K562 (cell line): Measurements from ENCODE around the gene BPIFB6. TPM values are rescaled to one million over a fixed set of nuclear protein-coding genes. Genes with fewer than 3 reads are reported as not detected.

Source experiments
- ATAC-seq: fragments of 200-7000 bp; cut with Tn5 transposase; 3 replicates; pipeline ENCODE4 v1.9.1; 2020; ENCODE audit warnings: moderate library complexity
- BruUV-seq: library from RNA; stranded (reverse); fragments of 400-500 nt; replicated peaks from 2 replicates; lab custom pipeline; 2021; lab: Mats Ljungman, UMichigan
- CTCF ChIA-PET: fragments of 300-600 bp; formaldehyde crosslinking; extraction: SDS; loops from one replicate; lab custom pipeline; 2021; ENCODE audit warnings: low intra/inter-chr PET ratio; lab: Yijun Ruan, JAX
- POLR2A ChIA-PET: fragments of 300-600, 350-650 bp; sonication (Branson Sonifier 250); formaldehyde crosslinking; extraction: SDS; loops from one replicate; lab custom pipeline; 2021; ENCODE audit warnings: antibody characterized with exemption, inconsistent platforms; lab: Yijun Ruan, JAX
- DNase-seq, 4 experiments: peaks; one replicate each; pipeline versions ENCODE4 v3.0.0 to v3.0.0-alpha.2; 2011 to 2018; ENCODE audit warnings: low spot score in 3 of 4, mixed read lengths in 3 of 4; ENCODE audit errors: extremely low read depth in 1 of 4
- FAIRE-seq: peaks from 2 replicates; lab custom pipeline; 2011; peaks lifted over from hg19 to GRCh38; lab: Jason Lieb, UNC
- H2AFZ ChIP-seq: 2 replicates; pipeline ENCODE4 v1.6.0; 2011; ENCODE audit warnings: low read depth, low read length, control low read depth, inconsistent platforms
- H3K27ac ChIP-seq: fragments of 200-600 bp; 3 replicates; pipeline ENCODE4 v1.8.0; 2011; ENCODE audit warnings: low read depth, mild to moderate bottlenecking, control low read depth, inconsistent platforms, low read length, moderate library complexity, mixed read lengths; ENCODE audit errors: extremely low read depth
- H3K27me3 ChIP-seq, 2 experiments: fragments of 300-600 bp in 1 of 2; 2 replicates in 1 of 2; 3 replicates in 1 of 2; pipeline versions ENCODE4 v1.6.0 to v1.8.0; 2011; ENCODE audit warnings: inconsistent platforms in 2 of 2, low read length in 2 of 2, mild to moderate bottlenecking in 1 of 2, mixed read lengths in 1 of 2, moderate library complexity in 1 of 2; ENCODE audit not compliant: control insufficient read depth in 2 of 2, insufficient read depth in 2 of 2
- H3K36me3 ChIP-seq: fragments of 300-600 bp; 3 replicates; pipeline ENCODE4 v1.8.0; 2011; ENCODE audit warnings: mild to moderate bottlenecking, low read length, inconsistent platforms; ENCODE audit not compliant: control insufficient read depth, insufficient read depth
- H3K4me1 ChIP-seq, 2 experiments: fragments of 200-600 bp in 1 of 2; replicated peaks in 1 of 2; 2 replicates in 1 of 2; 3 replicates in 1 of 2; pipeline versions ENCODE4 v1.5.1 to v1.8.0; 2011; ENCODE audit warnings: inconsistent platforms in 2 of 2, low read length in 2 of 2, mild to moderate bottlenecking in 1 of 2, mixed read lengths in 1 of 2, moderate library complexity in 1 of 2; ENCODE audit not compliant: control insufficient read depth in 2 of 2, insufficient read depth in 2 of 2
- H3K4me2 ChIP-seq: 2 replicates; pipeline ENCODE4 v1.6.1; 2011; ENCODE audit warnings: low read length, control low read depth, inconsistent platforms, mixed read lengths; ENCODE audit not compliant: insufficient read depth
- H3K4me3 ChIP-seq: fragments of 200-600 bp; sonication (generic), shearing (Covaris generic); 2 replicates; pipeline ENCODE4 v1.5.1; 2016; ENCODE audit warnings: control low read depth, inconsistent platforms
- H3K79me2 ChIP-seq: fragments of 200-600 bp; 3 replicates; pipeline ENCODE4 v1.8.0; 2011; ENCODE audit warnings: low read length, inconsistent platforms; ENCODE audit not compliant: control insufficient read depth, insufficient read depth
- H3K9ac ChIP-seq, 2 experiments: 2 replicates each; pipeline versions ENCODE4 v1.6.0 to v1.6.1; 2011; ENCODE audit warnings: low read depth in 2 of 2, low read length in 2 of 2, control low read depth in 1 of 2, inconsistent platforms in 1 of 2, mild to moderate bottlenecking in 1 of 2, mixed read lengths in 1 of 2; ENCODE audit not compliant: insufficient read depth in 1 of 2
- H3K9me1 ChIP-seq: one replicate; pipeline ENCODE4 v1.6.0; 2011; ENCODE audit warnings: inconsistent platforms, mild to moderate bottlenecking, low read length, moderate library complexity; ENCODE audit not compliant: control insufficient read depth, insufficient read depth
- H3K9me3 ChIP-seq: replicated peaks from 2 replicates; pipeline ENCODE4 v1.5.1; 2011; ENCODE audit warnings: low read depth, low read length, inconsistent platforms; ENCODE audit not compliant: control insufficient read depth, insufficient read depth
- H4K20me1 ChIP-seq: replicated peaks from 2 replicates; pipeline ENCODE4 v1.6.1; 2011; ENCODE audit warnings: low read length, inconsistent platforms, mixed read lengths; ENCODE audit not compliant: control insufficient read depth, insufficient read depth
- ARID1B ChIP-seq: fragments of 450-650 bp; IDR thresholded peaks from 2 replicates; pipeline ENCODE4 v1.6.1; 2016; ENCODE audit warnings: antibody characterized with exemption, mild to moderate bottlenecking, inconsistent platforms
- CBFA2T2 ChIP-seq: fragments of 450-650 bp; conservative IDR thresholded peaks from 2 replicates; pipeline ENCODE4 v1.6.1; 2017; ENCODE audit warnings: mild to moderate bottlenecking
- CBFB ChIP-seq: sonication (generic); formaldehyde crosslinking; IDR thresholded peaks from 2 replicates; pipeline ENCODE4 v1.4.0; 2020; ENCODE audit warnings: mild to moderate bottlenecking, missing genetic modification reagents
- CC2D1A ChIP-seq: fragments of 450-650 bp; IDR thresholded peaks from 2 replicates; pipeline ENCODE4 v1.6.1; 2017; ENCODE audit warnings: mild to moderate bottlenecking
- CHCHD3 ChIP-seq: fragments of 250-450 bp; sonication (Bioruptor Pico); IDR thresholded peaks from 2 replicates; pipeline ENCODE4 v2.1.2; 2022; ENCODE audit warnings: mild to moderate bottlenecking
- CREM ChIP-seq: IDR thresholded peaks from 2 replicates; pipeline ENCODE4 v1.6.1; 2014; ENCODE audit warnings: antibody characterized with exemption, low read depth
- GMEB1 ChIP-seq: fragments of 250-450 bp; sonication (Bioruptor Pico); IDR thresholded peaks from 2 replicates; pipeline ENCODE4 v1.4.0; 2020; ENCODE audit warnings: mild to moderate bottlenecking
- HDAC6 ChIP-seq: IDR thresholded peaks from 2 replicates; pipeline ENCODE4 v1.6.1; 2012; ENCODE audit warnings: low read depth, mild to moderate bottlenecking, control low read depth, inconsistent platforms, low read length, moderate library complexity
- JUND ChIP-seq, 2 experiments: IDR thresholded peaks; 2 replicates in 1 of 2; 3 replicates in 1 of 2; pipeline ENCODE4 v1.6.1; 2011; ENCODE audit warnings: borderline replicate concordance in 2 of 2, low read depth in 2 of 2, low read length in 2 of 2, improper control_type of control experiment in 1 of 2, missing biosample characterization in 1 of 2, missing genetic modification characterization in 1 of 2, missing genetic modification reagents in 1 of 2
- LARP7 ChIP-seq: fragments of 450-650 bp; IDR thresholded peaks from 2 replicates; pipeline ENCODE4 v1.6.1; 2016
- MAX ChIP-seq: sonication (generic); formaldehyde crosslinking; IDR thresholded peaks from 2 replicates; pipeline ENCODE4 v1.9.0; 2022; ENCODE audit warnings: mild to moderate bottlenecking, missing genetic modification reagents
- NR1H2 ChIP-seq: sonication (generic); formaldehyde crosslinking; IDR thresholded peaks from 2 replicates; pipeline ENCODE4 v1.4.0; 2020; ENCODE audit warnings: mild to moderate bottlenecking, missing genetic modification reagents
- NR2C1 ChIP-seq, 2 experiments: fragments of 450-650 bp; IDR thresholded peaks; 2 replicates each; pipeline ENCODE4 v1.6.1; 2017; ENCODE audit warnings: mild to moderate bottlenecking in 2 of 2, antibody characterized with exemption in 1 of 2, inconsistent platforms in 1 of 2, missing compliant biosample characterization in 1 of 2, missing genetic modification characterization in 1 of 2
- PHB2 ChIP-seq: fragments of 450-650 bp; IDR thresholded peaks from 2 replicates; pipeline ENCODE4 v1.6.1; 2017; ENCODE audit warnings: low read depth
- RBM17 ChIP-seq: fragments of 200-400 bp; formaldehyde crosslinking; IDR thresholded peaks from 2 replicates; pipeline ENCODE4 v1.6.1; 2017; ENCODE audit warnings: low read depth, mild to moderate bottlenecking, low read length, borderline replicate concordance
- RBM39 ChIP-seq: fragments of 200-400 bp; formaldehyde crosslinking; optimal IDR thresholded peaks from 2 replicates; pipeline ENCODE3; 2018; ENCODE audit warnings: low read depth, low read length
- TRIM28 ChIP-seq: fragments of 450-650 bp; IDR thresholded peaks from 2 replicates; pipeline ENCODE4 v1.6.1; 2017
- WGBS: fragments of 100-300 bp; shearing (Covaris generic); methylation state at CpG from one replicate; pipeline ENCODE4 v1.1.6; 2016; ENCODE audit warnings: low coverage, mixed read lengths; ENCODE audit not compliant: insufficient coverage; ENCODE audit errors: missing lambda C conversion rate; 5-methylcytosine and 5-hydroxymethylcytosine counted together
- in situ Hi-C: fragments of 300-500 bp; cut with MboI; formaldehyde crosslinking; loops from 4 replicates; pipeline ENCODE4 v1.15.0; 2018; ENCODE audit warnings: inconsistent platforms, mixed read lengths
- intact Hi-C: fragments of 100-400 bp; cut with micrococcal nuclease; formaldehyde crosslinking; loops from 2 replicates; pipeline ENCODE4 v1.14.2; 2022
- polyA plus RNA-seq, 8 experiments: library from polyadenylated mRNA; depleted of rRNA in 4 of 8; stranded (reverse) in 5 of 8; unstranded in 3 of 8; fragments of >200 nt; fragmentation: Nextera tagmentation in 2 of 8; fragmentation: Illumina TruSeq in 1 of 8; extraction: Ambion mirVana in 2 of 8; extraction: Trizol in 1 of 8; gene quantifications; 2 replicates each; pipeline versions ENCODE4 v1.2.1 to v1.2.3, GENCODE V29; 2011 to 2014; ENCODE audit warnings: inconsistent platforms in 1 of 8, missing spikeins in 1 of 8
- total RNA-seq, 7 experiments: library from RNA; depleted of rRNA in 6 of 7; stranded (reverse); fragments of >200 nt in 6 of 7; fragmentation: Illumina TruSeq in 2 of 7; extraction: Trizol in 2 of 7; gene quantifications; 2 replicates each; pipeline versions ENCODE4 v1.2.1 to v1.2.3, GENCODE V29; 2011 to 2021; ENCODE audit warnings: low replicate concordance in 1 of 7

BPIFB6 gene
- total and polyA plus RNA-seq, 9 of the 15 experiments (the other 6 are each of a cell fraction or from before 2014, with no cell fraction given): not detected

- no peak overlapping the region for H3K4me2 ChIP-seq
- no peak for FAIRE-seq
- 1% methylated on average over 18 of the region's 19 CpGs for WGBS
- intact Hi-C loops: no loop called here
- no peaks in the 10 kb centered on the region for H3K79me2 ChIP-seq
- CTCF ChIA-PET: no interaction called here
- no peaks in the 10 kb centered on the region for H3K9me1 ChIP-seq
- H2AFZ ChIP-seq: no peak overlapping the region
- peaks cover 4% of the 10 kb centered on the region for H3K9me3 ChIP-seq
- H3K36me3 ChIP-seq: no peaks in the 10 kb centered on the region
- TF ChIP-seq NR1H2 (CRISPR knock-in tag): no peak
- TF ChIP-seq JUND (IDR thresholded peaks at IDR 0.05; ENCODE audit: borderline replicate concordance, low read depth, low read length): no peak
- TF ChIP-seq JUND (tag; IDR thresholded peaks at IDR 0.05; ENCODE audit: borderline replicate concordance, low read depth, low read length): no peak
- no peak for TF ChIP-seq LARP7
- TF ChIP-seq RBM17: no peak
- TF ChIP-seq MAX (CRISPR knock-in tag): no peak
- TF ChIP-seq TRIM28: no peak
- TF ChIP-seq CBFB (CRISPR knock-in tag): no peak
- no peak for TF ChIP-seq CREM
- no peak for TF ChIP-seq RBM39
- TF ChIP-seq ARID1B: no peak
- no peak for TF ChIP-seq CBFA2T2
- TF ChIP-seq HDAC6: no peak
- TF ChIP-seq CHCHD3: no peak
- TF ChIP-seq GMEB1 (CRISPR knock-in tag): no peak
- no peak for TF ChIP-seq CC2D1A
- no peak for TF ChIP-seq NR2C1 (IDR thresholded peaks at IDR 0.05)
- TF ChIP-seq NR2C1 (tag; IDR thresholded peaks at IDR 0.05): no peak
- TF ChIP-seq PHB2: no peak
- TF ChIP-seq, all 486 proteins: peak for 0
- POLR2A ChIA-PET: interaction anchor here (1.0 kb wide), 1 partner anchor 250 kb away, joined by 3 read pairs; no protein-coding TSS in a partner anchor
- no TSS peak for BruUV-seq
- H3K4me3 ChIP-seq: no peak overlapping the region
- no peak for ATAC-seq
- H4K20me1 ChIP-seq: no peaks in the 10 kb centered on the region
- DNase-seq: no peak
- no peak overlapping the region; a peak in 1 of 4 replicates for H3K9ac ChIP-seq
- H3K4me1 ChIP-seq: no peaks in the 10 kb centered on the region; a peak in 1 of 5 replicates
- peaks cover 8 to 43% of the 10 kb centered on the region in 2 experiments; a peak in 4 of 5 replicates for H3K27me3 ChIP-seq
- no peak overlapping the region for H3K27ac ChIP-seq
- in situ Hi-C loops: no loop called here
These were observed 22.0 kb upstream of the BPIFB6 start for GRCh38 chr20:33009214-33010132.
